CD4-positive, alpha-beta memory T cell (primary cell): Measurements from ENCODE around the gene SCAMP4. TPM values are rescaled to one million over a fixed set of nuclear protein-coding genes. Genes with fewer than 3 reads are reported as not detected.

Experiments used
- CTCF ChIA-PET: fragments of 350-600 bp; sonication (Branson Sonifier 250); formaldehyde crosslinking; loops from one replicate; lab custom pipeline; 2021; ENCODE audit warnings: inconsistent platforms; ENCODE audit not compliant: partially characterized antibody; lab: Charles Lee
- POLR2A ChIA-PET: fragments of 350-600 bp; sonication (Branson Sonifier 250); formaldehyde crosslinking; loops from one replicate; lab custom pipeline; 2021; ENCODE audit not compliant: partially characterized antibody; lab: Charles Lee
- DNase-seq, 5 donors: peaks; one replicate each; pipeline versions ENCODE4 v3.0.0 to v3.0.0-alpha.2; 2020 to 2022; ENCODE audit warnings: mixed read lengths in 1 of 5
- H3K27ac ChIP-seq: one replicate; pipeline ENCODE4 v1.7.0; 2013; ENCODE audit warnings: low read depth, low read length
- H3K27me3 ChIP-seq: 2 replicates; pipeline ENCODE4 v1.7.0; 2013; ENCODE audit warnings: mild to moderate bottlenecking, low read length, moderate library complexity; ENCODE audit not compliant: insufficient read depth
- H3K36me3 ChIP-seq: 2 replicates; pipeline ENCODE4 v1.7.0; 2013; ENCODE audit warnings: mild to moderate bottlenecking, low read length, moderate library complexity; ENCODE audit not compliant: insufficient read depth
- H3K4me1 ChIP-seq: 2 replicates; pipeline ENCODE4 v1.7.0; 2013; ENCODE audit warnings: mild to moderate bottlenecking, low read length, moderate library complexity; ENCODE audit not compliant: insufficient read depth
- H3K4me3 ChIP-seq, 2 donors: one replicate each; pipeline ENCODE4 v1.7.0; 2013; ENCODE audit warnings: low read length in 2 of 2, mild to moderate bottlenecking in 1 of 2
- H3K9me3 ChIP-seq, 2 donors: one replicate each; pipeline ENCODE4 v1.7.0; 2013; ENCODE audit warnings: low read length in 2 of 2, control low read depth in 1 of 2; ENCODE audit not compliant: control insufficient read depth in 1 of 2
- H3K27ac Mint-ChIP-seq, 7 donors: one replicate each; pipeline ENCODE4 v1.8.0; 2020 to 2021; ENCODE audit warnings: mixed read lengths in 7 of 7, mild to moderate bottlenecking in 6 of 7, inconsistent platforms in 3 of 7, moderate library complexity in 3 of 7
- H3K27me3 Mint-ChIP-seq, 2 donors: one replicate each; pipeline ENCODE4 v1.8.0; 2020 to 2021; ENCODE audit warnings: mixed read lengths in 2 of 2
- H3K36me3 Mint-ChIP-seq, 2 donors: one replicate each; pipeline ENCODE4 v1.8.0; 2020 to 2021; ENCODE audit warnings: mixed read lengths in 2 of 2, inconsistent platforms in 1 of 2, mild to moderate bottlenecking in 1 of 2
- H3K4me1 Mint-ChIP-seq, 4 donors: one replicate each; pipeline ENCODE4 v1.8.0; 2020 to 2021; ENCODE audit warnings: mixed read lengths in 4 of 4, mild to moderate bottlenecking in 1 of 4
- H3K4me3 Mint-ChIP-seq, 8 donors: one replicate each; pipeline ENCODE4 v1.8.0; 2020 to 2021; ENCODE audit warnings: mixed read lengths in 8 of 8, mild to moderate bottlenecking in 7 of 8, moderate library complexity in 6 of 8, inconsistent platforms in 3 of 8
- H3K9me3 Mint-ChIP-seq, 8 donors: one replicate each; pipeline ENCODE4 v1.8.0; 2020 to 2021; ENCODE audit warnings: mixed read lengths in 8 of 8, mild to moderate bottlenecking in 5 of 8, inconsistent platforms in 3 of 8, moderate library complexity in 1 of 8
- intact Hi-C: fragments of 100-400 bp; cut with micrococcal nuclease; formaldehyde crosslinking; loops from one replicate; pipeline ENCODE4 v1.15.1; 2023
- polyA plus RNA-seq, 2 donors: library from polyadenylated mRNA; unstranded; fragments of 300-500 nt; fragmentation: Illumina TruSeq; gene quantifications; one replicate each; pipeline ENCODE4 v1.2.3, GENCODE V29; 2021
- total RNA-seq, 2 experiments: library from RNA; stranded (reverse); gene quantifications; one replicate each; pipeline ENCODE4 v1.2.3, GENCODE V29; 2021

Gene SCAMP4
- total and polyA plus RNA-seq, 4 experiments from 2014 or later = 9.8 to 29.1 (median 19.4) TPM

DNA sequence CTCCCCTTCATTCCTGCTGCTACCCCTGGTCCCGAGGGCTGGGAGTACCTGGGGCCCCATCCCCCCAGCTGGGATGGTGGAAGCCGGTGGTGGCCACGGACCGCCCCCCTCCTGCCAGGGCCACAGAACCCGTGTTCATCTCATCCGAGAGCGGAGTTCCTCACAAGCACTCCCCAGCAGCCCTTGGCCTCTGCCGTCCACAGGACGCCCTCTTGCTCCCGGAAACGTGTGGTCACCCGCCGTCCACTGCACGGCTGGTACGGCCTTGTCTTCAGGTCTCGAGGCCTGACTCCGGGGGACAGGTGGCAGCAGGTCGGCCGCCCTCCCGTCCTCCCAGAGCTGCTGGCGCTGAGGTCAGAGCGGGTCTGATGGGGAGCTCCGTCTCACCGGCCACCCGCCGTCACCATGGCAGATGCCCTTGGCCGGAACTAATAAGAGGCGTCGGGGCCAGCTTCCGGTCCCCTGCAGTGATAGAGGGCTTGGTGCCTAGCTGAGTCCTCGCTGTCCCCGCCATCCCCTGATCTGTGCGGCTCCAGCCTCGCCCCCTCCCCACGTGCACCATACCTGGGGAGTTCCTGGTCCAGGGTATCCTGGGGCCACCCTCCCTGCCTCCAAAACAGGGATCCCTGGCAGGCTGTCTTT lies 19.2 kb downstream of the SCAMP4 start:
- Mint-ChIP-seq H3K27ac (no peak overlapping the region), H3K36me3 (peaks cover 0 to 5% of the 10 kb centered on the region in 2 donors)

DNA sequence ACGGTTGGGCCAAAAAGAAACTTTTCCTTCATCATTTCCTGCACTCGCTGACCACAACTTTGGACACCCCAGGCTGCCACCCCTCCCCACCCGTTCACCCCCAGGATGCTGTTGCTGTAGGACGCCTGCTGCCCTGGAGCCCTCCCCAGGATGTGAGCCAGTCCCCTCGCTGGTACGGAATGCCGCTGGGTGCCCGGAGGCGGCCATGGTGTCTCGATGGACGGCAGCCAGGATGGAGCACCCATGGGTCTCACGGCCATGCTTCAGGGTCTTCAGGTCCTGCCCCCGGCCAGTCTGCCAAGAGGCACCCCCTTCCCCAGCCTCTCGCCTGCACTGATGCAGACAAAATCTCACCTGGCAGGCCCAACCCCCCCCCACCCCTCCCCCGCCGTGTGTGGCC lies 20.3 kb downstream of the SCAMP4 start:
- CTCF ChIA-PET = no interaction called here
- no peak overlapping the region for H3K4me3 ChIP-seq
- DNase-seq = no peak
- no peaks in the 10 kb centered on the region for H3K9me3 ChIP-seq
- no peak overlapping the region for H3K27ac ChIP-seq
- Mint-ChIP-seq H3K27ac (peak overlapping the region in 1 of 7 donors; percentile 57), H3K4me3 (no peak overlapping the region), H3K4me1 (peaks cover 10 to 52% (median 25%) of the 10 kb centered on the region in 4 donors), H3K36me3 (peaks cover 0 to 2% of the 10 kb centered on the region in 2 donors), H3K27me3 (no peaks in the 10 kb centered on the region), H3K9me3 (no peaks in the 10 kb centered on the region)
- intact Hi-C loops = loop anchor here (5.0 kb wide), 1 partner anchor 142 kb away; no protein-coding TSS in a partner anchor
- POLR2A ChIA-PET = no interaction called here
- H3K4me1 ChIP-seq = peaks cover 56% of the 10 kb centered on the region
- H3K27me3 ChIP-seq = no peaks in the 10 kb centered on the region
- no peaks in the 10 kb centered on the region for H3K36me3 ChIP-seq

More for the DNA sequence above, 19.2 kb downstream of the SCAMP4 start:
- Mint-ChIP-seq H3K9me3 (no peaks in the 10 kb centered on the region), H3K4me1 (peaks cover 6 to 41% (median 19%) of the 10 kb centered on the region in 4 donors), H3K27me3 (no peaks in the 10 kb centered on the region), H3K4me3 (no peak overlapping the region)
- DNase-seq = no peak
- Histone ChIP-seq H3K27me3 (no peaks in the 10 kb centered on the region), H3K27ac (no peak overlapping the region), H3K9me3 (no peaks in the 10 kb centered on the region), H3K4me3 (no peak overlapping the region), H3K4me1 (peaks cover 46% of the 10 kb centered on the region), H3K36me3 (peaks cover 3% of the 10 kb centered on the region)
- intact Hi-C loops = no loop called here
- POLR2A ChIA-PET = interaction anchor here (1.0 kb wide), 1 partner anchor 12 kb away, joined by 5 read pairs; no protein-coding TSS in a partner anchor
- CTCF ChIA-PET = interaction anchor here (0.6 kb wide), 1 partner anchor 34 kb away, joined by 3 read pairs; no protein-coding TSS in a partner anchor

DNA sequence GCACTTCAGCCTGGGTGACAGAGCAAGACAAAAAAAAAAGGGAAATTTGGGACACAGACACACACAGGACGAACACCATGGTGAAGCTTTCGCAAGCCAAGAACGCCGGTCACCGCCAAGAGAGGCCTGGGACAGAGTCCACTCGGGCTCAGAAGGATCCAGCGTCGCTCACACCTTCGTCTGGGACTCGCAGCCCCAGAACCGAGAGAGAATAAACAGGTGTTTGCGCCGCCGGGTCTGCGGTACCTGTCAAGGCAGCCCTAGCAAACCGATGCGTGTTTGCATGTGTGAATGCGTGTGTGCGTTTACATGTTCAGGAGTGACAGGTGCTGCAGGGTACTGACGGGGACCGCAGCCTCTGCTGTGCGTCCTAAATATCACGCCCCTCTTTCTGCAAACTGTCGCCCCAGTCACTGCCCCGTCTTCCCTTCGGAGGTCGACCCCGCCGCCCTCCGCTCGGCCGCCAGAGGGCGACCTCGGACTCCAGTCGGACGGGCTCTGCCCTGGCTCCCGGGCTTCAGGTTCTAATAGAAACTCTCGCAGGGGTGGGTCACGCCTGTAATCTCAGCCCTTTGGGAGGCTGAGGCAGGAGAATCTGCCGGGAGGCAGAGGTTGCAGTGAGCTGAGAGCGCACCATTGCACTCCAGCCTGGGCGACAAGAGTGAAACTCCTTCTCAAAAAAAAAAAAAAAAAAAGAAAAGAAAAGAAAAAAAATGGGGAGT lies 24.0 kb downstream of the SCAMP4 start:
- Histone ChIP-seq H3K27me3 (no peaks in the 10 kb centered on the region), H3K4me3 (peak overlapping the region in 1 of 2 donors; percentile 13), H3K9me3 (peaks cover 0 to 3% of the 10 kb centered on the region in 2 donors), H3K27ac (no peak overlapping the region), H3K36me3 (no peaks in the 10 kb centered on the region), H3K4me1 (peaks cover 31% of the 10 kb centered on the region)
- POLR2A ChIA-PET = interaction anchor here (0.6 to 1.4 kb wide), 6 partner anchors 39 to 140 kb away, joined by 3 to 5 read pairs (median 4); no protein-coding TSS in a partner anchor
- no peaks in the 10 kb centered on the region for H3K9me3 Mint-ChIP-seq
- intact Hi-C loops = loop anchor here (1.0 to 5.0 kb wide), 2 partner anchors 86 to 138 kb away; partner anchors contain the start of gene BTBD2
- peaks cover 15 to 34% (median 24%) of the 10 kb centered on the region in 4 donors for H3K4me1 Mint-ChIP-seq
- H3K4me3 Mint-ChIP-seq = peak overlapping the region; percentile 68 to 86 (median 78)
- CTCF ChIA-PET = interaction anchor here (0.7 to 1.9 kb wide), 16 partner anchors 10 to 465 kb away, joined by 3 to 9 read pairs (median 3); partner anchors contain the start of genes ABHD17A and BTBD2
- no peaks in the 10 kb centered on the region for H3K36me3 Mint-ChIP-seq
- H3K27ac Mint-ChIP-seq = peak overlapping the region; percentile 50 to 91 (median 67)
- peak; percentile 72 to 82 (median 76) for DNase-seq
- no peaks in the 10 kb centered on the region for H3K27me3 Mint-ChIP-seq

DNA sequence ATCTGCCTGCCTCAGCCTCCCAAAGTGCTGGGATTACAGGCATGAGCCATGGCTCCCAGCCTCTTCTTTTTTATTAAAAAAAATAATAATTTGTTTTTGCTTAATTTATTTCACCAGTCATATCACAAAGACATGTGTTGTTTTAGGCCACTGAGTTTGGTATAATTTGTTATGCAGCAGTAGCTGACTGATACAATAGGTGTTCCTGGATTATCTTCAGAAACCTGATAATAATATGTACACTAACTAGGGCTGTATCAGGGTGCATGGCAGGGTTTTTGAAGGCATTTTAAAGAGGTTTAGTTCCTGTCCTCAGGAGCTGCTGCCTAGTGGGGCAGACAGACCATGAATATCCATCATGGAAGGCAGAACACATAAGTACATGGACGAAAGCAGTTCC lies 26.2 kb downstream of the SCAMP4 start:
- H3K9me3 Mint-ChIP-seq = peaks cover 0 to 2% (median 0%) of the 10 kb centered on the region in 8 donors
- peaks cover 18 to 43% (median 32%) of the 10 kb centered on the region in 4 donors for H3K4me1 Mint-ChIP-seq
- Histone ChIP-seq H3K27me3 (no peaks in the 10 kb centered on the region), H3K27ac (no peak overlapping the region), H3K36me3 (no peaks in the 10 kb centered on the region), H3K4me1 (peaks cover 25% of the 10 kb centered on the region), H3K4me3 (no peak overlapping the region), H3K9me3 (peaks cover 0 to 3% of the 10 kb centered on the region in 2 donors)
- ChIA-PET CTCF (interaction anchor here (1.8 kb wide), 1 partner anchor 139 kb away, joined by 14 read pairs; no protein-coding TSS in a partner anchor), POLR2A (no interaction called here)
- no peak overlapping the region for H3K4me3 Mint-ChIP-seq
- H3K36me3 Mint-ChIP-seq = no peaks in the 10 kb centered on the region
- no peaks in the 10 kb centered on the region for H3K27me3 Mint-ChIP-seq
- DNase-seq = no peak
- peak overlapping the region in 3 of 7 donors; percentile 22 to 82 (median 30) for H3K27ac Mint-ChIP-seq
- intact Hi-C loops = no loop called here

DNA sequence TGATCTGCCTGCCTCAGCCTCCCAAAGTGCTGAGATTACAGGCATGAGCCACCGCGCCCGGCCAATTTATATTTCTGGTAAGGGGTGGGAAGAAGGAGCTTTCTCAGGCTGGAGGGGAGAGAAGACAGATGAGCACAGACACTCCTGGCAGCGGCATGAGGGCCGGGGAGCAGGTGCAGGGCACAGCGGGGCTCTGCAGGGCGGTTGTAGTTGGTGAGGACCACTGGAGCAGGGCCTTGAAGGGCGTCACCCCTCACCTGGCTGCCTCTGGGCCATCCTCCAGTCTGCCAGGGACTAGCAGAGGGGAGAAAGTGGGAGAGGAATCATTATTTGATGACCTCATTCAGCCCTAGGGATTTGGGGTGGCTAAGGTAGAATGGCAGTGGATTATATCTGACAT lies 27.2 kb downstream of the SCAMP4 start:
- ChIA-PET POLR2A (no interaction called here), CTCF (interaction anchor here (1.9 kb wide), 1 partner anchor 35 kb away, joined by 7 read pairs; no protein-coding TSS in a partner anchor)
- Mint-ChIP-seq H3K4me1 (peaks cover 18 to 47% (median 33%) of the 10 kb centered on the region in 4 donors), H3K9me3 (peaks cover 0 to 2% (median 0%) of the 10 kb centered on the region in 8 donors), H3K27me3 (no peaks in the 10 kb centered on the region), H3K27ac (peak overlapping the region in 2 of 7 donors; percentile 25 to 76), H3K36me3 (peaks cover 0 to 2% of the 10 kb centered on the region in 2 donors), H3K4me3 (no peak overlapping the region)
- Histone ChIP-seq H3K9me3 (peaks cover 0 to 3% of the 10 kb centered on the region in 2 donors), H3K27me3 (no peaks in the 10 kb centered on the region), H3K4me1 (peaks cover 25% of the 10 kb centered on the region), H3K4me3 (no peak overlapping the region), H3K27ac (no peak overlapping the region), H3K36me3 (no peaks in the 10 kb centered on the region)
- intact Hi-C loops = no loop called here
- DNase-seq = no peak

DNA sequence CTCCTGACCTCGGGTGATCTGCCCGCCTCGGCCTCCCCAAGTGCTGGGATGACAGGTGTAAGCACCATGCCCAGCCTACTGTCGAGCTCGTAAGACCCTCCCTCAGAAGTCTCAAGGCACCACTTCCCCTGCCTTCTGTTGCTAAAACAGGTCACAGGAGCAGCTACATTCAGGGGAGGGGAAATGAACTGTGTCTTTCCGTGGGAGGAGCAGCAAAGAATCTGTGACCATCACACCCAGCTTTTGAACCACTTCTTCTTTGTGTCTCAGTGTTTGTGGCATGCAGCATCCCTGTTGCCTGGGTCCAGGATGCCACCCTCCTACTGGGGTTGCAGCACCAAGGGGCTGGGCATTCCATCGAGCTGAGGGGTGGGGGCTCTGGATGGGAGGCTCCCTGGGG lies 28.0 kb downstream of the SCAMP4 start:
- ChIA-PET POLR2A (interaction anchor here (1.0 kb wide), 1 partner anchor 150 kb away, joined by 3 read pairs; no protein-coding TSS in a partner anchor), CTCF (interaction anchor here (1.9 kb wide), 1 partner anchor 36 kb away, joined by 7 read pairs; no protein-coding TSS in a partner anchor)
- intact Hi-C loops = no loop called here
- Mint-ChIP-seq H3K27me3 (no peaks in the 10 kb centered on the region), H3K27ac (peak overlapping the region in 1 of 7 donors; percentile 36), H3K36me3 (peaks cover 0 to 2% of the 10 kb centered on the region in 2 donors), H3K4me1 (peaks cover 13 to 43% (median 26%) of the 10 kb centered on the region in 4 donors), H3K9me3 (peaks cover 0 to 2% (median 0%) of the 10 kb centered on the region in 8 donors), H3K4me3 (no peak overlapping the region)
- Histone ChIP-seq H3K36me3 (no peaks in the 10 kb centered on the region), H3K4me3 (no peak overlapping the region), H3K27ac (no peak overlapping the region), H3K9me3 (peaks cover 0 to 3% of the 10 kb centered on the region in 2 donors), H3K27me3 (no peaks in the 10 kb centered on the region), H3K4me1 (peaks cover 16% of the 10 kb centered on the region)
- no peak for DNase-seq
